HCT116 (cell line): ENCODE measurements around the gene FAM210B.

Experiments used
- ATF3 ChIP-seq: IDR thresholded peaks from 2 replicates; pipeline ENCODE4 v1.6.1; 2012
- CEBPB ChIP-seq: IDR thresholded peaks from 2 replicates; pipeline ENCODE4 v1.6.1; 2012; ENCODE audit warnings: low read depth
- CTCF ChIP-seq, 3 experiments: fragments of 200-600 bp in 1 of 3; sonication (generic) in 1 of 3; IDR thresholded peaks in 2 of 3; conservative IDR thresholded peaks in 1 of 3; 2 replicates each; pipeline ENCODE4 v1.5.1; 2012 to 2017; ENCODE audit warnings: low read depth in 2 of 3, low read length in 2 of 3, antibody characterized with exemption in 1 of 3, borderline replicate concordance in 1 of 3, control low read depth in 1 of 3, mild to moderate bottlenecking in 1 of 3, mixed read lengths in 1 of 3, mixed run types in 1 of 3, moderate library complexity in 1 of 3; ENCODE audit not compliant: insufficient read depth in 1 of 3
- EZH2 ChIP-seq: fragments of 200-600 bp; sonication (generic); IDR thresholded peaks from 2 replicates; pipeline ENCODE4 v1.6.1; 2017; ENCODE audit warnings: antibody characterized with exemption, mixed run types
- JUND ChIP-seq: IDR thresholded peaks from 2 replicates; pipeline ENCODE4 v1.6.1; 2012
- POLR2A ChIP-seq: IDR thresholded peaks from 2 replicates; pipeline ENCODE4 v1.7.0; 2011; ENCODE audit warnings: borderline replicate concordance; ENCODE audit not compliant: insufficient read depth, insufficient read length; ENCODE audit errors: extremely low read depth
- YY1 ChIP-seq: IDR thresholded peaks from 2 replicates; pipeline ENCODE4 v1.6.1; 2011; ENCODE audit warnings: low read length, low read depth, moderate library complexity, mild to moderate bottlenecking; ENCODE audit not compliant: insufficient replicate concordance; ENCODE audit errors: extremely low read depth
- TF ChIP-seq, protein P1 (sequence below): IDR thresholded peaks from 2 replicates; pipeline ENCODE4 v1.6.1; 2012

- TF ChIP-seq ATF3: no peak
- TF ChIP-seq, protein P1, sequence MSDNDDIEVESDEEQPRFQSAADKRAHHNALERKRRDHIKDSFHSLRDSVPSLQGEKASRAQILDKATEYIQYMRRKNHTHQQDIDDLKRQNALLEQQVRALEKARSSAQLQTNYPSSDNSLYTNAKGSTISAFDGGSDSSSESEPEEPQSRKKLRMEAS: no peak
- TF ChIP-seq CTCF (IDR thresholded peaks at IDR 0.05 in 2 of 3, conservative IDR thresholded peaks at IDR 0.05 in 1 of 3; ENCODE audit: borderline replicate concordance in 1 of 3, insufficient read depth in 1 of 3, low read depth in 2 of 3, low read length in 2 of 3): no peak
- no peak for TF ChIP-seq YY1
- no peak for TF ChIP-seq EZH2
- no peak for TF ChIP-seq POLR2A
- no peak for TF ChIP-seq JUND
- no peak for TF ChIP-seq CEBPB
Measured at GRCh38 chr20:56393653-56394052, 34.9 kb downstream of the FAM210B start.
